NCI-H510A (cell line): Measurements from ENCODE around the gene LYRM7.
"Not testable (repeated sequence)": the region's sequence is repeated elsewhere in the genome, so short reads cannot be mapped to it uniquely, and the experiment has no call there.

Experiments
- DNase-seq: peaks from one replicate; lab custom pipeline; 2025; lab: John Stamatoyannopoulos, UW

LYRM7 gene

DNA sequence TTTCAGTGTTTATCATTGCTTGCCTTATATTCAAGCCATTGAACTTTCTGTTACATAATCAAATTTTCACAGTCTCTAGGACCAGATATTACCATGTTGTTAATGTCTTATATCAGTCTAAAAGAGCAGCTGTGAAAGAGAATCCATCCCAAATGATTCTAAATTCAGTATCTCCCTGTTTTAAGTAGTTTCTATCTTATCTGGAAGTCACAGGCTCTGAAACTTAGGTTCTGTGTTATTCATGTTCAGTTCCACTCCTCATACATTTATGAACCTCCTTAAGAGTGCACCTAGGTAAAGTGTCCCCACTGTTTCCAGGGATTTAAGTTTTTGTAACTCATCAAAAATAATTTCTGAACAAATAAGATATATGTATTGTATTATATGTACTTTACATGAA is 9.7 kb downstream of the LYRM7 start:
- DNase-seq, result no peak

DNA sequence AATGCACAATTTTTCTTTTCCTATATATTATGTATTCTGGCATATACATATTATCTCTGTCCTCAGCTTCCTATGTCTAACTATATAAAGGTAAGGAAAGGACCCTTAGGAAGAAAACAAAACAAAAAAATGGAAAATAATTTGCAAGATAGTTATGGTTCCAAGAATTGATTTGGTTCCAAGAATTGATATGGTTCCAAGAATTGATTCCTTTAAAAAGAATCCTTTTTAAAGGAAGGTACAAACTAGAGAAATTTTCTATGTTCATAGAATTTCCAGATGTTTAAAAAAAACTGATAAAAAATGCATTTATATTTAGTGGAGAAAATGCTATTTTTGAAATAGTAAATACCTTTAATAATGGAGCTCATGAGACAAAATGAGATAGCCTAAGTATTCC is 12.1 kb downstream of the LYRM7 start:
- no peak for DNase-seq

DNA sequence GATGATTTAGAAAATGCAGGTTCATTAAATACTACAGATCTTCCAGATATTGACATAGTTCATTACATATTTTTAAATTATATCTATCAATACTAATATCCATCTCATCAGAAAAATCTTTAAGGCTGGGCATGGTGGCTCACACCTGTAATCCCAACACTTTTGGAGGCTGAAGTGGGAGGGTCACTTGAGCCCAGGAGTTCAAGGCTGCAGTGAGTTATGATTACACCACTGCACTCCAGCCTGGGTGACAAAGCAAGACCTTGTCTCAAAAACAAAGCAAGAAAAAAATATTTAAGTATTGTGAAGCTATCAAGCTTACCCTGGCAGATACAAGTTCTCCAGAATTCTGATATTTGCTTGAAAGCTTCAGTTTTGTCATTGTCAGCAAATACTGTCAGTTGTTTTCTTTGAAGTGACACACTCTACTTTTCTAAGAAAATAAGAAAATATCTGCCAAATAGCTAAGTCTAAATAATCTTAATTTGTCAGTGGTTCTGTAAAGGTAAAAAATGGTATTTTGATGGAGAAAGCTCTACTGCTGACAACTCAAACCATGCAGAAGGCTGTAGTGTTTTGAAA is 14.9 kb downstream of the LYRM7 start:
- no peak for DNase-seq

DNA sequence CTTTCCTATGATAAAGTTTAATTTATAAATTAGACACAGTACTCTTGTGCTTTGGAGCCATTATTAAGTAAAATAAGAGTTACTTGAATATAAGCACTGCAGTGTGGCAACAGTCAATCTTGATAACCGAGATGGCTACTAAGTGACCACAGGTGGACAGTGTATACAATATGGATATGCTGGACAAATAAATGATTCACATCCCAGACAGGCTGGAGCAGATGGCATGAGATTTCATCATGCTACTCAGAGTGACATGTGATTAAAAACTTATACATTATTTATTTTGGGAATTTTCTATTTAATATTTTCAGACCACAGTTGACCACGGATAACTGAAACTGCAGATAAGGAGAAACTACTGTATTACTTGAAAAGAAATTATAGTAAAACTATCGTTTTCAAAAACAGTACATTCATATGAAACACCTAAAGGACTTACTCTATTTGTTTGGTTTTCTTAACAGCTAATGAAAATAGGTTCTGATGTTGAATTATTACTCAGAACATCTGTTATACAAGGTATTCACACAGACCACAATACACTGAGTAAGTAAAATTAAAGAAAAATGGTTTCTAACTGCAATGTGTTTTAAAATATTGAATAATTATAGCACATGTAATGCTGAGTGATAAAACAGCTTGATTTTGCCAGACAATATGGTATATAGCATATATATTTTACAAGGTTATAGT is 16.0 kb downstream of the LYRM7 start:
- no peak for DNase-seq

DNA sequence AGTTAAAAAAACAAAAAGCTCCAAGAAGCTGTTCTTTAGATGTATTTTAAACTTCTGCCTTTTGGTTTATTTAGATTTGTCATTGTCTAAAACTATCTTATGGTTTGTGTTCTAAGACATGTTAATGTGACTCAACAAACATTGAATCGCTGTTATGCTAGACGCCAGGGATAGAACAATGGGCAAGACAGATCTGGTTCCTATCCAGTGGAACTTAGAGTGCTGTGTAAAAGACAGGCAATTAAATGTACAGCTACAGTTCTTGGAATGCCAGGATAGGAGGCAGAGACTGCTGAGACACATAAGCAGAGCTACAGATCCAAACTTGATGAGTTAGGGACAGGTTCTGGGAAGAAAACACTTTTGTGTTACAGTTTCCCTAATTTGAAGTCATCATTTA is 22.4 kb downstream of the LYRM7 start:
- no peak for DNase-seq

DNA sequence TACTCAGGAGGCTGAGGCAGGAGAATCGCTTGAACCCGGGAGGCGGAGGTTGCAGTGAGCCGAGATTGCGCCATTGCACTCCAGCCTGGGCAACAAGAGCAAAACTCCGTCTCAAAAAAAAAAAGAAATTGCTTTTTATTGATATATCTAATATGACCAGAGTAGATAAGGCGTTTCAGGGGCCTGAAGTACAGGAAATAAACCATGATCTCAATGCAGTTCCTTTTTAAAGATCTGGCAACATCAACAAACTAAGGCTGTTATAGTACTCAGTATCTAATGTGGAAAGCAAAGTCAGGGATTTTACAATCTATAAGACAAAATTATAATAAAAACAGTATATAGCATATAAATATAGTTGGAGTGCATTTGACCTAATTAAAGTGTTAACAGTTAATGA is 23.2 kb downstream of the LYRM7 start:
- not testable (repeated sequence) for DNase-seq

DNA sequence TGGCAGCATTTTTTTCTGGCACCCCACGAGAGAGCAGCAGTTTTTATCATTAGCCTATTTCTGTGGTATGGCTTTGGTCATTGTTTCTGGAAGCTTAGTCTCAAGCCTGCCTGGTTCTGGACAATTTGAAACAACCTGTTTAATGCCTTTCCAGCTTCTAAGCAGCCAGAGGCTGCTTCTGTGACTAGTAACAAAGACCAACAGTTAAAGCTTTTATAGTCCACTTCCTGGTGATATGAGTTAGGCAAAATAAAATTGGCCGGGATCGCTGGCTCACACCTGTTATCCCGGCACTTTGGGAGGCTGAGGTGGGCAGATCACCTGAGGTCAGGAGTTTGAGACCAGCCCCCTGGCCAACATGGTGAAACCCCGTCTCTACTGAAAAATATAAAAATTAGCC is 24.0 kb downstream of the LYRM7 start:
- no peak for DNase-seq

DNA sequence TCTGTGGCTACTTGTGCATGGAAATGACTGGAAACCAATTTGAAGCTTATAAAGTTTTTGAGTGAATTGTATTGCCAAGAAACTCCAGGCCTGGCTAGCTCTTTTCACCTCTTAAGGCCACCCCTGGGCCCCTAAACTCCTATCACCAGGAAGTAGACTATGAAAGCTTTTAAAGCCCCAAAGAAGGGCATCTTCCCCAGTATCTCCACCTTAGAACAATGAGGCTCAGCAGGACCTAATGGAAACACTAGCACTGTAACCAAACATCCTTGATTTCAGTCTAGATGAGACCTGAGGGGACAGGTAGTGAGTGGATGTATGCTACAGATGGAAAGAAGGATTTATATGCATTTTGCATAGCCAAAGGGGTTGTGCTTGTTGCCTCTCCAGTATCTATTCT is 25.0 kb downstream of the LYRM7 start:
- DNase-seq, result no peak

DNA sequence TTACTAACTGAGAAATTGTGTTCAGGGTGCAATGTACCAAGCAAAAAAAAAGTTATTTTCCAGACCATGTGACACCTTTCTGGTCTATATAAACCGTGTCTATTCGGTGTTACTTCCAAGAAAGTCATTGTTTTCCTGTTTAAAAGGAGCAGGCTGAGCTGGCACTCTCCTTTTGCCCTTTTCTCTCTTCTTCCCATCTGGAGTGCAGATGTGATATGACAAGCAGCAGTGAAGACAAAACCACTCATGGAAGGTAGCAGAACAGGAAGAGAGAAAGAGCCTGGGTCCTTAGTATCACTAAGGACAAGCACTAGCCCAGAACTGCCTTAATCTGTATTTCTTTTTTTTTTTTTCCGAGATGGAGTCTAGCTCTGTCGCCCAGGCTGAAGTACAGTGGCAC is 25.6 kb downstream of the LYRM7 start:
- no peak for DNase-seq

DNA sequence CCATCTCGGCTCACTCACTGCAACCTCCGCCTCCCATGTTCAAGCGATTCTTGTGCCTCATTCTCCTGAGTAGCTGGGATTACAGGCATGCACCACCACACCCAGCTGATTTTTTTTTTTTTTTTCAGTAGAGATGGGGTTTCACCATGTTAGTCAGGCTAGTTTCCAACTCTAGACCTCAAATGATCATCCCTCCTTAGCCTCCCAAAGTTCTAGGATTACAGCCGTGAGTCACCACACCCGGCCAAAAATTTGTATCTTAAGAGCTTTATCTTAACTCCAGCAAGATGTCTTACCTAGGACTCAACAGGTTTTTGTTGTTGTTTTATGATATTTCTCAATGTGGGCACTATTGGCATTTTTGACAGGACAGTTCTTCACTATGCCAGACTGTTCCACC is 27.9 kb downstream of the LYRM7 start:
- DNase-seq, result no peak

DNA sequence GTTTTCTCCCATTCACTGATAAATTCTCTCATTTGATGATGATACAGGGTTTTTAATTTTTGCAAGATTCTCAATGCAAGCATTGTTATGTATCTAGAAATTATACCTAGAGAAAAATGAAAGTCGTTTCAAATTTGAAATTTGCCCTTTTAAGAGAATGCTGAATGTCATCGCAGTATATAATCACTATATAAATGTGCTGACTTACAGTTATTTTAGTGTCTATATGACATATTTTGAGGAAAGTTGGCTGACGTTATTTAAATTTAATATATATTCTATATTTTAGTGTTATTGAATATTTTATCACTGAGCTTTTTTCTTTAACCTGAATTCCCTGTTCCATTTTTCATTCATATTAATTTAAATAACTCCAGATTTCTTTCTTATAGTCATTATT is 29.8 kb downstream of the LYRM7 start:
- DNase-seq, result no peak

DNA sequence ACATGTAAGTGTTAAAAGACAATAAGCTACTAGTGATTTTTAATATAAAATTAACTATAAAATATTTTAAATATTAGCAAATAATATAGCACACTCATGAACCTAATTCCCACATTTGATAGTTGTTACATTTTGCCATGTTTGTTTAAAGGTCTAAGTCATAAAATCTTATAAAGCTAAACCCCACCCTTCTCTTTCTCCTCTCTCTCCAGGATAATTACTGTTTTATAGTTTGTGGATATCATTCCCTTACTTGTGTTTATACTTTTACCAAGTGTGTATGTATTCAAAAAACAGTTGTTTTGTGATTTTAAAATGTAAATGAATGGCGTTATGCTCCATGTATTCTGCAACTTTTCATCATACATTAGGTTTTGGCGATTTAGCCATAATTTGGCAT is 34.2 kb downstream of the LYRM7 start:
- no peak for DNase-seq

DNA sequence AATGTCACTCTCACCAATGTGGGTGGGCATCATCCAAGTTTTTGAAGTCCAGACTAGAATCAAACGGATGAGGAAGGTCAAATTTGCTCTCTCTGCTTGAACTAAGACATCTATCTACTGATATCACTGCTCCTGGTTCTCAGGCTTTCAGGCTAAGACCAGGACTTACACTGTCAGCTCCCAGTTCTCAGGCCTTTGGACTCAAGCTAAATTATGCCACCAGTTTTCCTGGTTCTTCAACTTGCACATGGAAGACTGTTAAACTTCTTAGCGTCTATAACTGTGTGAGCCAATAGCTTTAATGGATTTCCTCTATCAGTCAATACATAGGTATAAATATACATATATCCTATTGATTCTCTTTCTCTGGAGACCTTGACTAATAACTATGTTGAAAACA is 35.3 kb downstream of the LYRM7 start:
- no peak for DNase-seq

DNA sequence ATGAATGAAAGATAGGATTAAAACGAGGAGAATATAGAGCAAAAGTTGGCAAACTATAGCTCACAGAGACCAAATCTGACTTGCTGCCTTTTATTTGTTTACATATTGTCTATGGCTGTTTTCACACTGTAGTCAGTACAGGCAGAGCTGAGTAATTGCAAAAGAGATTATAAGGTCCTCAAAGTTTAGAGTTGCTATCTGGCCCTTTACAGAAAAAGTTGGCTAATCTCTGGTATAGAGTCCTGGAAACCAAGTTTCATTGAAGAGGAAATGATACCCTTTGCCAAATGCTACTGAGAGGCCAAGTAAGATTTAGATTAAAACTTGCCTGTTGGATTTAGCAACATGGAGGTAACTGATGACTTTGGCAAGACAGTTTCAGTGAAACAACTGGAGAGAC is 36.0 kb downstream of the LYRM7 start:
- DNase-seq, result no peak

DNA sequence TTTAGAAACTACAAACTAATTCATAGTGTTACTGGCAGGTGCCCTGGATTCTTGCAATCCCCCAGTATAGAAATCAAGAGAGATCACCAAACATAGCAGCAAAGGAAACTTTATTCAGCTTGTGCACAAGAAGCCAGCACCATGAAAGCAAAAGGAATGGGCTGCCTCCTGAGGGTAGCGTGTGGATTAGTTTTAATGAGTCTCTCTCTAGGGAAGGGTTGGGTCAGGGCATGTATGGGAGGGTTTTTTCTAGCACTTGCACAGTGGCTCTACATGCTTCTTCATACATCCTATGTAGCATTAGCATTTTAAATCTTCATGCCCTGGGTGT is 38.4 kb downstream of the LYRM7 start:
- DNase-seq, result no peak

DNA sequence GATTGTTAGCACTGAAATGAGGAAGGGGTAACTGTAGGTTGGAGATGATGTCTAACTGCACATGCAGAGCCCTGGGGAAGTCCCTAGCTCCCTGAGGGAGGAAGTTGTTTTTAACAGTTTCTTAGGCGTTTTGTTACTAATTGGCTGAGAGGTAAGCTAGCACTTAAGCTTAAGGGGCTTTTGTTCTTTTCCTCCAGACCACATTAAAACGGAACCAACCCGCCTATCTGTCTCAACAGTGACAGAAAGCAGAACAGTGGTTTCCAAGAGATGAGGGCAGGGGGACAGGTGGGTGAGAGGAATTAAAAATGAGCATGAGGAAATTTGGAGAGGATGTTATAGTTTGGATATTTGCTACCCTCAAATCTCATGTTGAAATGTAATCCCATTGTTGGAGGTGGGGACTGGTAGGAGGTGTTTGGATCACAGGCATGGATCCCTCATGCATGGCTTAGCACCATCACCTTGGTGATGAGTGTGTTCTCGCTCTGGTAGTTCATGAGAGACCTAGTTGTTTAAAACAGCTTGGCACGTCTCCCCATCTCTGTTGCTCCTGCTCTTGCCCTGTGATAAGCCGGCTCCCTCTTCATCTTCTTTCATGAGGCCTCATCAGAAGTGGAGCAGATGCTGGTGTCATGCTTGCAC is 38.9 kb downstream of the LYRM7 start:
- no peak for DNase-seq

DNA sequence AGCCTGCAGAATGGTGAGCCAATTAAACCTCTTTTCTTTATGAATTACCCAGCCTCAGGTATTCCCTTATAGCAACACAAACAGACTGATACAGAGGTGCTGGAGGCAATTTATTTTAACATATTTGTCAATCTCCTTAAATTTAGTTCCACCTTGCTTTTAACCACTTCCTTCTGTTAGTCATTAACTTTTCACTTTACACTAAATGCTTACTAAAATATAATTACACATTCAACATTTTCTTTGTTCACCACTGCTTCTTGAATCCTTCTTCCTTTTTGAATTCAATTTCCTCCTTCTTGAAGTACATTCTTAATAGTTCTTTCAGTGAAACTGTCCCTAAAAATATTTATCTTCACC is 39.4 kb downstream of the LYRM7 start:
- DNase-seq, result no peak

DNA sequence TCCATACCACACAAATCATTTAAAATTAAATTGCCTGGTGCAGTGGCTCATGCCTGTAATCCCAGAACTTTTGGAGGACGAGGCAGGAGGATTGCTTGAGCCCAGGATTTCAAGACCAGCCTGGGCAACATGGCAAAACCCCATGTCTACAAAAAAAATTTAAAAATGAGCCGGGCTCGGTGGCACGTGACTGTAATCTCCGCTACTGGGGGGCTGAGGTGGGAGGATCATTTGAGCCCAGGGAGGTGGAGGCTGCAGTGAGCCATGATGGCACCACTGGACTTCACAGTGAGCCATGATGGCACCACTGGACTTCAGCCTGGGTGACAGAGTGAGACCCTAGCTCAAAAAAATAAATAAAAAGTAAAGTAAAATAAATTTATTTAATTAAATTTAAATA is 40.9 kb downstream of the LYRM7 start:
- no peak for DNase-seq

DNA sequence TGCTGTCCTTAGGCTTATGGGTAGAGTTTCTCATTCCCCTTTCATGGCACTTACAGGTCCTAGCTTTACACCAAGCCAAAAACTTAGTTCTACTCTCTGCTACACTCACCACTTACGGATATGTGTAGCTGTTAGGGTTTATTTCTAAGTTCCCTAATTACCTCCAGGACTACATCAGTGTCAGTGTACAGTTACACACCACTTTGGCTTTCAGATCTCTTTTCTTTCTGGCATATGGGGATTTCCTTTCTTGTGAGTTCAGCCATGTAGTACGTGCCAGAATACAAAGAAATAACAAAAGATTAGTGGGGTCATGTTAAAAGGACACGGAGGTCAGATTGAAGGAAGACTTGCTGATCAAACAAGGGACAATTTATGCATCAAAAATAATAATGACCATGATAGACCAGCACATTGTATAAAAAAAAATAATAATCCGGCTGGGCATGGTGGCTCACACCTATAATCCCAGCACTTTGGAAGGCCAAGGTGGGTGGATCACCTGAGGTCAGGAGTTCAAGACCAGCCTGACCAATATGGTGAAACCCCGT is 41.8 kb downstream of the LYRM7 start:
- no peak for DNase-seq

DNA sequence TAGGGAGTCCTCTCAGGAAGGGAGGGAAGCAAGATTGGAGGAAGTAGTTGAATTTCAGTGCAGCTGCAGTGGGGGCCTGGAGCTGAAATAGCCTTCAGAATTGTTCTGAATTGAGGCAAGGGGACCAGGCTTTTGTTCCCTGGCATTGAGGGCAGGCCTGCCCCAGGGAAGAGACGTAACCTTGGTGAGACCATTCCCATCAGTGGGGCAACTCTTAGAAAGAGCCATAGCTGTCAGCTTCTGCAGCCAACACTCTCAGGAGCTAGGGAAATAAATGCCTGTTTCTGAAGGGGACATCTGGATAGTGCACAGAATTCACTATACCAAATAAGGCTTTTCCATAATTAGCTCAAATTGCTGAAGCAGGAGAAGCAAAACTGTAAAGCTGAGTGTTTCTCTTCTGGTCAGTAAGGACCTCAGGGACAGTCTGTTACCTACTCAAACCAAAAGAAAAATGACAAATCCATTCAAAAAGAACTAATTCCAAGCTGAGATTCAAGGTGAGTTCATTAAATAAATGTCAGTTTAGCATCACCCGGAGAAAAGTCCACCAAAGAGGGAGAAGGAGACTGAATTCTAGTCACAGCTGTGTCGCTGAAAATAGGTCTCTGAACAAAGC is 44.0 kb downstream of the LYRM7 start:
- DNase-seq, result no peak

DNA sequence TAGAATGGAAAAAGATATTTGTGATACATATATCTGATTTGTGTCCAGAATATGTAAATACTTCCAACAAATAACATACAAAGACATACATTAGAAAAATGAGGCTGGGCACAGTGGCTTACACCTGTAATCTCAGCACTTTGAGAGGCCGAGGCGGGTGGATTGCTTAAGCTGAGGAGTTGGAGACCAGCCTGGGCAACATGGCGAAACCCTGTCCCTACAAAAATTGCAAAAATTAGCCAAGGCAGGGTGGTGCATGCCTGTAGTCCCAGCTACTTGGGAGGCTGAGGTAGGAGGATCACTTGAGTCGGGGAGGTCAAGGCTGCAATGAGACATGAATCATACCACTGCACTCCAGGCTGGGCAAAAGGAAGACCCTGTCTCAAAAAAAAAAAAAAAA is 47.0 kb downstream of the LYRM7 start:
- no peak for DNase-seq

DNA sequence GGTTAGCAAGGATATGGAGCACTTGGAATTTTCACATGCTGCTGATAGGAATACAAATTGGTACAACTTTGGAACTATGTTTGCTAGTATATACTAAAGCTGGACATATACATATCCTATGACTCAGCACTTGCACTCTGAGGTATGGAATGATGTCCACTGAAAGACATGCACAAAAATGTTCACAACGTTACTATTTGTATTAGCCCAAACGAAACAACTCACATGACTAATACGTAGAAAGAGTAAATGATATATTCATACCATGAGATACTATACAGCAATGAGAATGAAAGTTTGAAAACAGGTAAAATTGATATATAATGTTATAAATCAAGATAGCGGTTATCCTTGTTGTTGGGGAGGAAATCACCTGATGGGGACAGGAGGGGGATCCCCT is 47.6 kb downstream of the LYRM7 start:
- DNase-seq, result no peak

DNA sequence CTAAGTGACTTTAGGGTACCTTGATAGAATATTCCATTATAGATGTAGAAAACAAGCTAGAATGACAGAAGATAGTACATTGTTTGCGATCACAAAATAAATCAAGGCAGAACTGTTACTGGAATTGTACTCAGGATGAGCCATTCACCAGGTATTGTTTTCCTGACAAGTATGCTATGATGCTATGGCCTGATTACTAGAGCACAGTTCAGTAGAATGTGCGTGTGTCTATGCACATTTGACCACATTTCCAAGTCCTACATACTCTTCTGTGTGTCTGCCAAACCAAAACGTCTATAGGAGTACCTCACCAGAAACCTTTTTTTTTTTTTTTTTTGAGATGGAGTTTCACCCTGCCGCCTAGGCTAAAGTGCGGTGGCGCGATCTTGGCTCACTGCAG is 49.8 kb downstream of the LYRM7 start:
- DNase-seq, result no peak
